Endodermal cell (in vitro differentiated cells): ENCODE data around the gene DHRS13. TPM values are rescaled to one million over a fixed set of nuclear protein-coding genes. Genes with fewer than 3 reads are reported as not detected.

Experiments used
- DNase-seq: peaks from one replicate; pipeline ENCODE4 v3.0.0-alpha.2; 2017
- H3K27ac ChIP-seq: 2 replicates; pipeline ENCODE4 v1.5.1; 2013; ENCODE audit warnings: mild to moderate bottlenecking, low read depth, low read length, moderate library complexity
- H3K27me3 ChIP-seq: 2 replicates; pipeline ENCODE4 v1.6.1; 2013; ENCODE audit warnings: mild to moderate bottlenecking, low read length, moderate library complexity; ENCODE audit not compliant: insufficient read depth, control insufficient read depth, poor library complexity, severe bottlenecking
- H3K36me3 ChIP-seq: 2 replicates; pipeline ENCODE4 v1.7.0; 2013; ENCODE audit warnings: mild to moderate bottlenecking, low read length, moderate library complexity; ENCODE audit not compliant: control insufficient read depth, insufficient read depth
- H3K4me1 ChIP-seq: one replicate; pipeline ENCODE4 v1.7.0; 2013; ENCODE audit warnings: low read length; ENCODE audit not compliant: control insufficient read depth, insufficient read depth
- H3K4me3 ChIP-seq: 2 replicates; pipeline ENCODE4 v1.5.1; 2013; ENCODE audit warnings: mild to moderate bottlenecking, low read length, moderate library complexity
- H3K9ac ChIP-seq: 2 replicates; pipeline ENCODE4 v1.6.1; 2013; ENCODE audit warnings: mild to moderate bottlenecking, low read length, moderate library complexity; ENCODE audit not compliant: poor library complexity, severe bottlenecking; ENCODE audit errors: extremely low read depth
- H3K9me3 ChIP-seq: 2 replicates; pipeline ENCODE4 v1.6.1; 2013; ENCODE audit warnings: mild to moderate bottlenecking, low read length, moderate library complexity; ENCODE audit not compliant: control insufficient read depth
- H3K27ac Mint-ChIP-seq: 2 replicates; pipeline ENCODE4 v1.8.0; 2020; ENCODE audit warnings: mixed read lengths
- H3K27me3 Mint-ChIP-seq: 2 replicates; pipeline ENCODE4 v1.8.0; 2021; ENCODE audit warnings: mild to moderate bottlenecking, mixed read lengths; ENCODE audit not compliant: insufficient read depth
- H3K36me3 Mint-ChIP-seq: 2 replicates; pipeline ENCODE4 v1.8.0; 2020; ENCODE audit warnings: low read depth, mixed read lengths
- H3K4me1 Mint-ChIP-seq: 2 replicates; pipeline ENCODE4 v1.8.0; 2020; ENCODE audit warnings: mixed read lengths
- H3K4me3 Mint-ChIP-seq: 2 replicates; pipeline ENCODE4 v1.8.0; 2020; ENCODE audit warnings: mild to moderate bottlenecking, moderate library complexity, mixed read lengths
- H3K9me3 Mint-ChIP-seq: 2 replicates; pipeline ENCODE4 v1.8.0; 2020; ENCODE audit warnings: mild to moderate bottlenecking, mixed read lengths
- WGBS, 2 experiments: methylation state at CpG; one replicate each; pipeline versions ENCODE4 v1.1.5 to v1.1.7; 2013; ENCODE audit warnings: missing lambda C conversion rate in 2 of 2, mixed read lengths in 1 of 2; ENCODE audit not compliant: insufficient coverage in 1 of 2, insufficient read length in 1 of 2; 5-methylcytosine and 5-hydroxymethylcytosine counted together
- total RNA-seq, 2 donors: library from RNA; stranded (reverse); fragmentation: NEBNext Ultra II Directional in 1 of 2; extraction: Animal tissue kit (Norgen Biotek cat#: 25700) in 1 of 2; gene quantifications; 2 replicates in 1 of 2; 3 replicates in 1 of 2; pipeline ENCODE4 v1.2.1, GENCODE V29; 2021
- TF ChIP-seq, protein P1 (sequence below): fragments of 200-600 bp; sonication (generic); conservative IDR thresholded peaks from 2 replicates; pipeline ENCODE4 v1.5.0; 2021; ENCODE audit warnings: antibody characterized with exemption, mild to moderate bottlenecking

DHRS13 gene
- total RNA-seq, 2 donors from 2014 or later: 19.1 to 24.8 TPM

GRCh38 chr17:28863953-28864352 lies 38.9 kb downstream of the DHRS13 start:
- no peaks in the 10 kb centered on the region for H3K27me3 ChIP-seq
- no peaks in the 10 kb centered on the region for H3K4me1 ChIP-seq
- H3K36me3 ChIP-seq: peaks cover 8% of the 10 kb centered on the region
- Mint-ChIP-seq H3K9me3 (no peaks in the 10 kb centered on the region), H3K27me3 (peaks cover 2% of the 10 kb centered on the region), H3K27ac (no peak overlapping the region), H3K4me1 (peaks cover 11% of the 10 kb centered on the region), H3K4me3 (no peak overlapping the region), H3K36me3 (peaks cover 19% of the 10 kb centered on the region)
- 100% methylated on average over 1 of the region's 1 CpG for WGBS, 2 experiments
- H3K4me3 ChIP-seq: no peak overlapping the region
- no peaks in the 10 kb centered on the region for H3K9me3 ChIP-seq
- DNase-seq: no peak
- no peak overlapping the region for H3K27ac ChIP-seq
- no peak overlapping the region for H3K9ac ChIP-seq
- TF ChIP-seq, protein P1, sequence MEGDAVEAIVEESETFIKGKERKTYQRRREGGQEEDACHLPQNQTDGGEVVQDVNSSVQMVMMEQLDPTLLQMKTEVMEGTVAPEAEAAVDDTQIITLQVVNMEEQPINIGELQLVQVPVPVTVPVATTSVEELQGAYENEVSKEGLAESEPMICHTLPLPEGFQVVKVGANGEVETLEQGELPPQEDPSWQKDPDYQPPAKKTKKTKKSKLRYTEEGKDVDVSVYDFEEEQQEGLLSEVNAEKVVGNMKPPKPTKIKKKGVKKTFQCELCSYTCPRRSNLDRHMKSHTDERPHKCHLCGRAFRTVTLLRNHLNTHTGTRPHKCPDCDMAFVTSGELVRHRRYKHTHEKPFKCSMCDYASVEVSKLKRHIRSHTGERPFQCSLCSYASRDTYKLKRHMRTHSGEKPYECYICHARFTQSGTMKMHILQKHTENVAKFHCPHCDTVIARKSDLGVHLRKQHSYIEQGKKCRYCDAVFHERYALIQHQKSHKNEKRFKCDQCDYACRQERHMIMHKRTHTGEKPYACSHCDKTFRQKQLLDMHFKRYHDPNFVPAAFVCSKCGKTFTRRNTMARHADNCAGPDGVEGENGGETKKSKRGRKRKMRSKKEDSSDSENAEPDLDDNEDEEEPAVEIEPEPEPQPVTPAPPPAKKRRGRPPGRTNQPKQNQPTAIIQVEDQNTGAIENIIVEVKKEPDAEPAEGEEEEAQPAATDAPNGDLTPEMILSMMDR: no peak

- no peak for DNase-seq
- Mint-ChIP-seq H3K9me3 (no peaks in the 10 kb centered on the region), H3K36me3 (peaks cover 32% of the 10 kb centered on the region), H3K27me3 (no peaks in the 10 kb centered on the region), H3K4me3 (no peak overlapping the region), H3K4me1 (peaks cover 11% of the 10 kb centered on the region), H3K27ac (no peak overlapping the region)
- peaks cover 21% of the 10 kb centered on the region for H3K36me3 ChIP-seq
- no peak overlapping the region for H3K9ac ChIP-seq
- no peaks in the 10 kb centered on the region for H3K4me1 ChIP-seq
- WGBS, 2 experiments: 89 to 90% methylated on average over 2 to 3 of the region's 3 CpGs
- TF ChIP-seq, protein P1: no peak
- no peak overlapping the region for H3K27ac ChIP-seq
- no peaks in the 10 kb centered on the region for H3K27me3 ChIP-seq
- no peaks in the 10 kb centered on the region for H3K9me3 ChIP-seq
- H3K4me3 ChIP-seq: no peak overlapping the region
Observed at GRCh38 chr17:28862561-28862960, 40.3 kb downstream of the DHRS13 start.

DNA sequence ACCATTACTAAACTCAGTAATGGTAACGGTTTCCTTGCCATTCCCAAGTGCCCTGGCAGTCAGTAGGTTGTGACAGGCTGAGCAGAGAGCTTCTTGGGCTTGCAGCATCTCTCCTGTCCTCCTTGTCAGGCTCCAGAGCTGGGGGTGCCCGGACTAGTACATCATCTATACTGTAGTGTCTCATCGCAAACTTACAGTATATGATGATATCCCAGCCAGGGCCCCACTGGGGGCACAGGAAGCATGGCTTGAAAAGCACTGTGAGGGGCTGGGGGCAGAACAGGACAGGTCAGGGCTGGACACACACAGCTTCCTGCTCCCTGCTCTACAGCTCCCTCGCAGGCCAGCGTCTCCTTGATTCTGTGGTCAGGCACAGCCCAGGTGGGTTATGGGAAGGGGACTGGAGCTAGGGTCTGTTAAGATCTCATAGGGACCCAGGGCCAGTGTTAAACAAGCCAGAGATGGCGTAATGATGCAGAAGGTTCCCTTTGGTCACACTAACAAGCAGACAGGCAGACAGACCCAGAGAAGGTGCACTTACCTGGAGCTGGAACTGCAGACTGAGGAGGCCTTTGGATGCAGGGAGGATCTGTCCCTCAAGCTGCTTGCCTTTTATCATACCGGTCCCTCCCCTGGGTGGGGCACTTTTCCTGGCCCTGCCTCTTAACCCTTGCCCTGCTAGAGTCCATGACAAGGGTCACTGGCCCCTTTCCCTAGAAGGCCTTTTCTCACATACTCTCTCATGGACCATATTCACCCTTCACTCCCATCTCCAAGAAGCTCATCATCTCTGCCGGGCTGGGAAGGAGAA lies 41.3 kb downstream of the DHRS13 start:
- no peaks in the 10 kb centered on the region for H3K9me3 ChIP-seq
- H3K9me3 Mint-ChIP-seq: no peaks in the 10 kb centered on the region
- no peak overlapping the region for H3K4me3 Mint-ChIP-seq
- peaks cover 34% of the 10 kb centered on the region for H3K36me3 Mint-ChIP-seq
- TF ChIP-seq, protein P1: no peak
- H3K27ac ChIP-seq: no peak overlapping the region
- DNase-seq: peak; percentile 80
- no peaks in the 10 kb centered on the region for H3K4me1 ChIP-seq
- H3K27ac Mint-ChIP-seq: no peak overlapping the region
- H3K4me1 Mint-ChIP-seq: peaks cover 11% of the 10 kb centered on the region
- whole genome bisulfite sequencing, 2 experiments: 83 to 100% methylated on average over 2 to 8 of the region's 8 CpGs
- H3K9ac ChIP-seq: no peak overlapping the region
- H3K27me3 ChIP-seq: no peaks in the 10 kb centered on the region
- no peak overlapping the region for H3K4me3 ChIP-seq
- no peaks in the 10 kb centered on the region for H3K27me3 Mint-ChIP-seq
- H3K36me3 ChIP-seq: peaks cover 25% of the 10 kb centered on the region
